HCT116 (cell line): ENCODE data around the gene CYSLTR2.

Experiments used
- CBX3 ChIP-seq: IDR thresholded peaks from 2 replicates; pipeline ENCODE4 v1.6.1; 2012; ENCODE audit warnings: low read depth
- CEBPB ChIP-seq: IDR thresholded peaks from 2 replicates; pipeline ENCODE4 v1.6.1; 2012; ENCODE audit warnings: low read depth
- CTCF ChIP-seq, 3 experiments: fragments of 200-600 bp in 1 of 3; sonication (generic) in 1 of 3; IDR thresholded peaks in 2 of 3; conservative IDR thresholded peaks in 1 of 3; 2 replicates each; pipeline ENCODE4 v1.5.1; 2012 to 2017; ENCODE audit warnings: low read depth in 2 of 3, low read length in 2 of 3, antibody characterized with exemption in 1 of 3, borderline replicate concordance in 1 of 3, control low read depth in 1 of 3, mild to moderate bottlenecking in 1 of 3, mixed read lengths in 1 of 3, mixed run types in 1 of 3, moderate library complexity in 1 of 3; ENCODE audit not compliant: insufficient read depth in 1 of 3
- EGR1 ChIP-seq: IDR thresholded peaks from 2 replicates; pipeline ENCODE4 v1.6.1; 2012; ENCODE audit warnings: low read depth
- EZH2phosphoT487 ChIP-seq: fragments of 200-600 bp; IDR thresholded peaks from 2 replicates; pipeline ENCODE4 v1.6.1; 2018; ENCODE audit warnings: antibody characterized with exemption, borderline replicate concordance
- JUND ChIP-seq: IDR thresholded peaks from 2 replicates; pipeline ENCODE4 v1.6.1; 2012
- POLR2A ChIP-seq: IDR thresholded peaks from 2 replicates; pipeline ENCODE4 v1.7.0; 2011; ENCODE audit warnings: borderline replicate concordance; ENCODE audit not compliant: insufficient read depth, insufficient read length; ENCODE audit errors: extremely low read depth
- POLR2AphosphoS5 ChIP-seq: IDR thresholded peaks from 2 replicates; pipeline ENCODE4 v1.6.1; 2011; ENCODE audit warnings: mild to moderate bottlenecking, low read depth, low read length, moderate library complexity
- RAD21 ChIP-seq: IDR thresholded peaks from 2 replicates; pipeline ENCODE4 v1.6.1; 2012; ENCODE audit warnings: low read depth, mild to moderate bottlenecking
- REST ChIP-seq: IDR thresholded peaks from 2 replicates; pipeline ENCODE4 v1.6.1; 2012; ENCODE audit warnings: low read depth
- TCF7L2 ChIP-seq: IDR thresholded peaks from 2 replicates; pipeline ENCODE4 v1.7.0; 2011; ENCODE audit warnings: borderline replicate concordance, inconsistent platforms; ENCODE audit not compliant: insufficient read depth, insufficient read length; ENCODE audit errors: extremely low read depth
- ZNF274 ChIP-seq: fragments of 200-500 bp; sonication (Bioruptor generic); IDR thresholded peaks from 2 replicates; pipeline ENCODE4 v1.6.1; 2014; ENCODE audit warnings: mild to moderate bottlenecking, low read depth, low read length, inconsistent platforms
- TF ChIP-seq, protein P1 (sequence below): IDR thresholded peaks from 2 replicates; pipeline ENCODE4 v1.6.1; 2012
- TF ChIP-seq, protein P2 (sequence below): IDR thresholded peaks from 2 replicates; pipeline ENCODE4 v1.6.1; 2012

DNA sequence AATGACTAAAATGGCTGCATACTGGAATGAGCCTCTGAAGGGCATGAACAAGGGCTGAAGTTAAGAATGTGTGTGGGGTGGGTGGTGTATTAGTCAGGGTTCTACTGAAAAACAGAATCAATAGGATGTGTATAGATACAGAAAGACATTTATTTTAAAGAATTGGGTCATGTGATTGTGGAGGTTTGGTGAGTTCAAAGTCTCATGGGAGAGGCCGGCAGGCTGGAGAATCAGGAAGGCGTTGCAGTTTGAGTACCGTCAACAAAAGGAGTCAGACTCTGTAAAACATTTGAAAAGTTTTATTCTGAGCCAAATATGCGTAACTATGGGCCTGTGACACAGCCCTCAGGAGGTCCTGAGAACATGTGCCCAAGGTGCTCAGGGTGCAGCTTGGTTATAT, 24.5 kb upstream of the CYSLTR2 start:
- TF ChIP-seq CTCF (IDR thresholded peaks at IDR 0.05 in 2 of 3, conservative IDR thresholded peaks at IDR 0.05 in 1 of 3; ENCODE audit: borderline replicate concordance in 1 of 3, insufficient read depth in 1 of 3, low read depth in 2 of 3, low read length in 2 of 3): no peak
- TF ChIP-seq, protein P1, sequence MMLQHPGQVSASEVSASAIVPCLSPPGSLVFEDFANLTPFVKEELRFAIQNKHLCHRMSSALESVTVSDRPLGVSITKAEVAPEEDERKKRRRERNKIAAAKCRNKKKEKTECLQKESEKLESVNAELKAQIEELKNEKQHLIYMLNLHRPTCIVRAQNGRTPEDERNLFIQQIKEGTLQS: no peak
- no peak for TF ChIP-seq POLR2A
- no peak for TF ChIP-seq POLR2AphosphoS5
- TF ChIP-seq JUND: no peak
- no peak for TF ChIP-seq TCF7L2
- no peak for TF ChIP-seq EZH2phosphoT487
- no peak for TF ChIP-seq CEBPB
- no peak for TF ChIP-seq REST
- TF ChIP-seq, protein P2, sequence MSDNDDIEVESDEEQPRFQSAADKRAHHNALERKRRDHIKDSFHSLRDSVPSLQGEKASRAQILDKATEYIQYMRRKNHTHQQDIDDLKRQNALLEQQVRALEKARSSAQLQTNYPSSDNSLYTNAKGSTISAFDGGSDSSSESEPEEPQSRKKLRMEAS: no peak
- no peak for TF ChIP-seq EGR1
- TF ChIP-seq CBX3: no peak
- TF ChIP-seq RAD21: no peak
- TF ChIP-seq ZNF274: no peak
